GM10248 (cell line): ENCODE data around the gene PRKCE.

Experiments
- CTCF ChIA-PET: fragments of 300-600 bp; sonication (Branson Sonifier 250); formaldehyde crosslinking; extraction: SDS; loops from one replicate; lab custom pipeline; 2021; ENCODE audit warnings: antibody characterized with exemption; lab: Yijun Ruan, JAX
- POLR2A ChIA-PET: fragments of 350-650 bp; sonication (Branson Sonifier 250); formaldehyde crosslinking; extraction: SDS; loops from one replicate; lab custom pipeline; 2020; ENCODE audit warnings: antibody characterized with exemption; lab: Yijun Ruan, JAX
- DNase-seq: peaks from one replicate; pipeline ENCODE4 v3.0.0; 2012; ENCODE audit errors: extremely low spot score
- CTCF ChIP-seq: IDR thresholded peaks from 2 replicates; pipeline ENCODE4 v1.5.1; 2012; ENCODE audit warnings: mild to moderate bottlenecking, low read depth; ENCODE audit errors: extremely low read depth, missing control alignments, control extremely low read depth

The PRKCE gene

GRCh38 chr2:46050489-46050888, 399.0 kb downstream of the PRKCE start:
- ChIA-PET POLR2A (no interaction called here), CTCF (interaction anchor here (0.8 to 5.7 kb wide), 5 partner anchors 10 to 324 kb away, joined by 3 to 30 read pairs (median 3); no protein-coding TSS in a partner anchor)
- no peak for TF ChIP-seq CTCF
- DNase-seq, result no peak

GRCh38 chr2:46051085-46051484, 399.6 kb downstream of the PRKCE start:
- POLR2A ChIA-PET, result no interaction called here
- DNase-seq, result no peak
- CTCF ChIA-PET, result interaction anchor here (0.8 to 5.7 kb wide), 5 partner anchors 11 to 324 kb away, joined by 3 to 30 read pairs (median 3); no protein-coding TSS in a partner anchor
- TF ChIP-seq CTCF, result no peak

GRCh38 chr2:46053564-46053963, 402.1 kb downstream of the PRKCE start:
- DNase-seq, result no peak
- TF ChIP-seq CTCF, result no peak
- CTCF ChIA-PET, result interaction anchor here (1.0 kb wide), 2 partner anchors 29 to 43 kb away, joined by 3 read pairs; no protein-coding TSS in a partner anchor
- POLR2A ChIA-PET, result no interaction called here

DNA sequence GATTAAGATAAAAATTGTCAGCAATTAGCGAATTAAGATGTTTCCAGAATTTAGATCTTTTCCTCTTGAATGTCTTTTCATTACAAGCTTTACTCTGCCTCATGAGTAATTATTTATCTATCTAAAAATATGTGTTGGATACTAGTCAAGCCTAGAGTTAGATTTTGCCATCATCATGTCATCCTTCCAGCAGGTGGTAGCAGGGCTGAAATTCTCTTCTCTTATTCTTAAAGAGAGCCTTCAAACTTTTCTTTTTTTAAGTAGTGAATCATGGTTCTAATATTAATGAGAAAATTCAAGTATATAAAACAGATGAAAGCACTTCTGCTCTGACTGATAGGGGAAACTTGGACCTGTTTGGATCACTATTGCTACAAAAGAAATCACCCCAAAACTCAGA, 405.1 kb downstream of the PRKCE start:
- POLR2A ChIA-PET, result no interaction called here
- CTCF ChIA-PET, result interaction anchor here (0.7 to 1.2 kb wide), 2 partner anchors 15 to 402 kb away, joined by 3 read pairs; no protein-coding TSS in a partner anchor
- no peak for DNase-seq
- no peak for TF ChIP-seq CTCF

GRCh38 chr2:46058140-46058539, 406.7 kb downstream of the PRKCE start:
- POLR2A ChIA-PET, result no interaction called here

DNA sequence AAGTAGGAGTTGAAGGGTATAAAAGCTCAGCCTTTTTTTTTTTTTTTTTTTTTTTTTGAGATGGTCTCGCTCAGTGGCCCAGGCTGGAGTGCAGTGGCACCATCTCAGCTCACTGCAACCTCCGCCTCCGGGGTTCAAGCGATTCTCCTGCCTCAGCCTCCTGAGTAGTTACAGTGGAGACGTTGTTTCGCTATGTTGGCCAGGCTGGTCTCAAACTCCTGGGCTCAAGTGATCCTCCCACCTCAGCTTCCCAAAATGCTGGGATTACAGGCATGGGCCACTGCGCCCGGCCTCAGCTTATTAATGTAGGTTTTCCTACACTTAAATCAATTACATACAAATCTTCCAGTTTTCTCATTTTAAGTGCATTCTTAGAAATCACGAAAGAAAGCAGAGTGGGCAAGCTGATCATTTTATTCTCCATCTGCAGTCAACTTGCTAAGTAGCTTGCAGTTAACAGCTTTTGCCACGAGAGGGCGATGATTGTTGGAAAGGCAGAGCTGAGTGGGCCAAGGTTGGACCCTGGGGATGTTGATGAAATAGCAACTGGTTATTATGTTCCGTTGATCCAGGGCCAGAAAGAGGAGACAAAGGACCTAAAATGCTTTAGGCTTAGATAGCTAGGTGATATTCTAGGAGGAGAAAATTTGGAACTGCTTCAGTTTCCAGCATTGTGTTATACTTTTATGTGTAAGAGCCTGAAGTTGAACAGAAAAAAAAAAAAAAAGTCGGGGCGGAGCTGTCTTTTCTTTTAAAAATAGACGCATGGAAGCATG, 411.4 kb downstream of the PRKCE start:
- CTCF ChIA-PET, result interaction anchor here (0.8 to 2.6 kb wide), 60 partner anchors 8 to 589 kb away, joined by 3 to 30 read pairs (median 4); partner anchors contain the start of gene EPAS1
- peak; percentile 68 for DNase-seq
- POLR2A ChIA-PET, result interaction anchor here (0.7 kb wide), 1 partner anchor 488 kb away, joined by 4 read pairs; no protein-coding TSS in a partner anchor
- peak; percentile 91 for TF ChIP-seq CTCF

More at GRCh38 chr2:46058140-46058539, 406.7 kb downstream of the PRKCE start:
- CTCF ChIA-PET, result interaction anchor here (1.3 kb wide), 1 partner anchor 17 kb away, joined by 4 read pairs; no protein-coding TSS in a partner anchor
- TF ChIP-seq CTCF, result no peak
- DNase-seq, result no peak
